GM18498 (cell line): ENCODE measurements around the gene CCDC160.
"Not testable (repeated sequence)": the region's sequence is repeated elsewhere in the genome, so short reads cannot be mapped to it uniquely, and the experiment has no call there.

Experiments used
- ATAC-seq: cut with Tn5 transposase; IDR thresholded peaks from one replicate; pipeline ENCODE4 v1.9.1; 2021; ENCODE audit warnings: mild to moderate bottlenecking, moderate library complexity; ENCODE audit not compliant: unreplicated experiment

The CCDC160 gene

DNA sequence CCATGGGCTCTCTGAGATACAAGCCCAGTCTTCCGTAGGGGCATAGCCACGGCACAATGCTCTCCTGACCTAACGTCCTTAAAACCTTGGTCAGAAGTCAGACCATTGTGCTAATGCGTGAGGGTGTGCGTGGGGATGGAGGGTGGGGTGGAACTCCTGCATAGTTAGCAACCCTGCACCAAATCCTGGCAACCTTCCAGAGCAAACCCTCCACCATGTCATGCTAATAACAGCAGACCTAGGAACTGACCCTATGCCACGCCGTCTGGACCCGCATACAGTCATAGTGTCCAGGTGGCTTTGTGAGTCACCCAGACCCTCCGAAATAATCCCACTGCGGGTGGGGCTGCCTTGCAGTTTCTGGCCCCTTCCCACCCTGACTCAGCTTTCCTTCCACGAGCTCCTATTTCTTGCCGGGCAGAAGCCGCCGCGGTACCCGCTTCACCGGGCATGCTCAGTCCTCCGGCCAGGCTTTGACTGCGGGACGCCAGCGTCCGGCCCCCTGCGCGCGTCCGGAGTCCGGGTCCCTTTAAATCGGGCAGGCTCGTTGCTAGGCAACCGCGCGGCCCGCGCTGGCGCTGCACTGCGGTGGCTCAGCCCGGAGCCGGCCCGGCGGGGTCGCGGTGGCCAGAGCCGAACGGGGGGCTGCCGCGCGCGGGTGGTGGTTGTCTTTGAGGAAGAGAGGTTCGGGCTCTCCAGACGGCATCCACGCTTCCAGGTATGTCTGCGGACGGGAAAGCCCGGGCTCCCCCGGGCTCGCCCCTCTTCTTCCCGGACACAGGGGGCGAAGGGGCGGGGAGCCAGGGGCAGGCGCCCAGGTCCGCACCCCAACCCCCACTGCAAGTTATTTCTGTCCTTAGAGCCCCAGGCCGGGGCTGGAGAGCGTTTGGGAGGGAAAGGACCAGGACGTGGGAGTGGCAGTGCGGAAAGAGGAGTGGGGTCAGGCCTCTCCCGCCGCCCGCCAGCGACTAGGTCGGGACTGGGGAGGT lies at the start of gene CCDC160:
Gene CCDC160, plus strand, starts transcription at position 557 of the 989 bp plus-strand sequence. CDS start 7,619 bp downstream, outside the sequence.
- ATAC-seq = peak; percentile 71

DNA sequence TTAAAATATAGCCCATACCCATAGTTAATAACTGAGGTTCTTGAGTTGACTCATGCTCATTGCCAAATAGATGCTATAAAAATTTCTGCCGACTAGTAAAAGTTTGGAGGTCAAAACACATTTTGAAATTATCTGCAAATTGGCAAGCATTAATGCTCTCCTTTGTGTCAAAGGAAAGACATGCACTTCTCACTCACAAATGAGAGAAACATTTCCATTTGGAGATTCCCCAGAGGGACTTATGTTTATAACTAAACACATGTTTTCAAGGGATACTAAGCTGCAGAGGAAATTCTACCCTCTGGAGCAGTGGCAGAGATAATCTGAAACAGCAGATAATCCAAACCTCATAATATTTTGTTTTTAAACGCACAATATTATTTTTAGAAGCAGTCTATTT lies 45.7 kb upstream of the CCDC160 start:
- no peak for ATAC-seq

DNA sequence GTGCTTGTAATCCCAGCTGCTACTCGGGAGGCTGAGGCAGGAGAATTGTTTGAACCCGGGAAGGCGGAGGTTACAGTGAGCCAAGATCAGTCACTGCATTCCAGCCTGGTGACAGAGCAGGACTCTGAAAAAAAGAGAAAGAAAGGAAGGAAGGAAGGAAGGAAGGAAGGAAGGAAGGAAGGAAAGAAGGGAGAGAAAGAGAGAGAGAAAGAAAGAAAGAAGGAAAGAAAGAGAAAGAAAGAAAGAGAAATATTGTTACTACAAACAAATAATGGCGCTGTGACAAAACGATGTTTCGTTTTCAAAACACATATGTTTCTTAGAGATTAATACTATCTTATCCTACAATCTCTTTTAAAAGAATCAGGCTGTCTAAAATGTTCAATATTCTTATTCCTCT lies 42.1 kb upstream of the CCDC160 start:
- ATAC-seq = no peak

DNA sequence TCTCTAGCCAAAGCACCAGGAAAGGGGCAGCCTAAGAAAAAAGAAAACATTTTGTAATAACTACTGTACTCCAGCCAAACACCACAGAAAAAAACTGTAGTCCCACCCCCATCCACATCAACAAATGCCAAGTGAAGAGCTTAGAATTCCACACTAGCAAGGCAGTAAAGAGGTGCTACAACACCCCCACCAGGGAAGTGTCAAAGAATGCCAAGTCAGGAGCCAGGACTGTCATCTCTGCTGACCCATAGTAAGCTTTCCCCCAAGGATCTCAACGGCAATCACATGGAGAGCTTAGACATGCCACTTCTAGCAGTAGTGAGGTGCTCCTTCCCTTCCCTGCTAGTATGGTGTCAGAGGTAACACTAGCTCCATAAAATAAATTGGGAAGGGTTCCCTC lies 34.4 kb upstream of the CCDC160 start:
- ATAC-seq = no peak

DNA sequence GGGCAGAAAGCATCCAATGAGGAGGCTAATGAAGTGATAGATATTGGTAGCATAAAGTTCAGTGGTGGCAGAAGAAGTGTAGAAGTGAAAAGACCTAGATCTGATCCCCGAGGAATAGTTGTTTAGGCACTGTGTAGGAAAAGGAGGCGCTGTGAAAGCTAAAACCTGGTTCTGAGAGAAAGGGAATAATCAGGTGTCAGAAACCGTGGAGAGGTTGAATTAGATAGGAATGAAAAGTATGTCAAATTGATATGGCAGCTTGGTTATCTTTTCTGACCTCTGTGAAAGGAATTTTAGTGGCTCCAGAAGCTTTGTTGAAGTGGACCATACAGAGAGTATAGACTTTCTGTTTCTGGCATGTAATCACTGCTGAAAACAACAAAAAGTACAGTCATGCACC lies 30.8 kb upstream of the CCDC160 start:
- no peak for ATAC-seq

DNA sequence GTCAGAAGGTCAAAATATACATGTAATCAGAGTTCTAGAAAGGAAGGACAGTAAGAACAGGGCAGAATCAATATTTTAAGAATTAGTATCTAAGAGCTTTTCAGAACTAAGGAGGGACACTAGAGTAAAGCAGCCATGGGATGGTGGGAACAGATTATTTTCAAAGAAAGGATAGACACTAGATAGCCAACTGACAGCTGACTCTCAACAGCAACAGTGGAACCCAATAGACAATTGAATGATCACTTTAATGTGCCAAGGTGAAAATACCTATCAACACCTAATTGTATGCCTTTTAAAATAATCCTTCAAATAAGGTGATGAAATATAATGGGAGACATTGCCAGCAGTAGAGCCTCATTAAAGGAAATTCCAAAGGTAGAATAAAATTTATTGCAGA lies 26.5 kb upstream of the CCDC160 start:
- no peak for ATAC-seq

DNA sequence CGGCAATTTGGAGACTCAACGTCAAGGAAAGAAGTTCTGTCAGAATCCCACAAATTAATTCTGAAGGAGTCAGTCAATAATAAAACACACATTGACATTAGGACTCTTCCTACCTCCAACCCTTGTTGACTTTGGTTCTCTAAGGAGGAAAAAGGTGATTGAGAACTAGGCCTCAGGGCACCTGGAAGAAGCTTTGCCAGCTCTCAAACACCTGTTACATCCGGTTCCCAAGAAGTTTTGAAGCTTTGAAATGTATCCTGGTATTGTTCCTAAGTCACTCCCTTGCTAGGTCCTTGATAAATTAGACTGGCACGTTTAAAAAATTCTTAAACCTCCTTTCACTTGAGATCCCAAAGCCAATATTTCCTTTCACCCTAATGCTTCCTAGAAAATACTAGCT lies 1.7 kb upstream of the CCDC160 start:
- no peak for ATAC-seq

DNA sequence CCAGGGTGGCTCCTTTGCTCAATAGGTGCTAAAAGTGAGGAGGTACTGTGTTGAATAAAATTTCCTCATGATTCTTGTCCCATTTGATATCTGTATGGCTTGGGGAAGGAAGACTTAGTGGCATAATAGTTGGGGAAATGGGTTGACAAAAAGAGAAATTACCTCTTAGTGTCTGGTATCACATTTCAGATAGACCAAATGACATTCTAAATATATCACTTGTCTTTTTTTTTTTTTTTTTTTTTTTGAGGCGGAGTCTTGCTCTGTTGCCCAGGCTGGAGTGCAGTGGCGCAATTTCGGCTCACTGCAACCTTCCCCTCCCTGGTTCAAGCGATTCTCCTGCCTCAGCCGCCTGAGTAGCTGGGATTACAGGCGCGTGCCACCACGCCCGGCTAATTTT lies 1.2 kb downstream of the CCDC160 start:
- not testable (repeated sequence) for ATAC-seq

DNA sequence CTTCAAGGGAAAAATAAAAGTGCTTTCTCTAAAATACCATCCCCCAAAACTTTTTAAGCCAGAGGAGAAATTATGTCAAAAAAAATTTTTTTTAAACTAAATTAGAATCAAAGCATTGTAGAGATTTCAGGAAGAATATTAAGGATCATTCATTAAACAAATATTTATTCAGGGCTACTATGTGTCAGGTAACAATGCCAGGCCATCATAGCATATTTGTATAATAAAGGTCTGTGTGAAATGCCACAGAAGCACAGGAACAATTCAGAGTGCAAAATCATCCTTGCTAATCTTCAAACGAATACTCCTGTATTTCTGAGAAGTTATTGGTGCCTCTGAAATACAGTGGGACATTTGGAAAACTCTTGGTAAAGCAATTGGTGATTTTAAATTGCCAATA lies 2.0 kb downstream of the CCDC160 start:
- ATAC-seq = no peak

DNA sequence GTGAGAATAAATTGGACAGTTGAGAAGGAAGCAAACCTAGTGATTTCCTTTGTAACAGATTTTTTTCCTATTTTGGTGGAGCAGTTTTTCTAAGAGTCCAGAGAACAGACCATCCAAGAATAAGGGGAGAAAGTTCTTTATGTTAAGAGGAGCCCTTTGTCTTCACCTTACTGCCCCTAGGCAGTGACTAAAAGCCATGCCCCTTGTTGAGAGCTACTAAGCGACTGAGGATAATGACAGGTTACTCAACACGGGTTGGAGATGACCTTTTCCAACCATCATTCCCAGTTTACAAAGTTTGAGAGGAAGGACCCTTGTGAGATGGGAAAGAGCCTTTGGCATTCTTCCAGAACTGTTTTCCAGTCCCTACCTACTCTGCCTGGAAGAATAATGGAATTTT lies 3.2 kb downstream of the CCDC160 start:
- no peak for ATAC-seq

DNA sequence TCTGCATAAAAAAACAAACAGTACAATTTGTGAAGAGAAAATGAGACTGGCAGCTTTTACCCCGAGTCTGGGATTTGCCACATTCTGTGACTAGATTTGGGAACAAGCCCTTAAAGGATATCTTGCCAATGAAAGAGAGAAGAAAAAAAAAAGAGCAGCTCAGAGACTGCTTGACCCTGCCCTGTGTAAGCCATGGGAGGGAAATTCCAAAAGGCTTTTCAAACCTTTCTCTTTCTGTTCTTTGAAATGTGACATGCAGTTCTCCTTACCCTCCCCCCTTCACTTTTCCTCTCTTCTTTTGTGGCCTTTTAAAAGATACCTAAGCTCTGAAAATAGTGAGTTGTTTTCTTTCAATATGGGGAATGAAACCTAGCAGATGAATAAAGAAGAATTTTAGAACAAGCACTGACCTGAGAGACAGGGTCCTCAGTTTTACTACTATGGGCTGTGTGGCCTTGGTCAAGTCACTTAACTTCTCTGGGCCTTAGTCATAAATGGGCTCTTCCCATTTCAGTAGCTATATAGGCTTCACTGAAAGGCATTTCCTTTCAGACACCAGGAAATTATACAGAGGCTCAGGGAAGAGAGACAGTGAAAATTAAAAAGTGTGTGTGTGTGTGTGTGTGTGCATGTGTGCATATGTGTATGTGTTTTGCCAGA lies 5.1 kb downstream of the CCDC160 start:
- no peak for ATAC-seq

DNA sequence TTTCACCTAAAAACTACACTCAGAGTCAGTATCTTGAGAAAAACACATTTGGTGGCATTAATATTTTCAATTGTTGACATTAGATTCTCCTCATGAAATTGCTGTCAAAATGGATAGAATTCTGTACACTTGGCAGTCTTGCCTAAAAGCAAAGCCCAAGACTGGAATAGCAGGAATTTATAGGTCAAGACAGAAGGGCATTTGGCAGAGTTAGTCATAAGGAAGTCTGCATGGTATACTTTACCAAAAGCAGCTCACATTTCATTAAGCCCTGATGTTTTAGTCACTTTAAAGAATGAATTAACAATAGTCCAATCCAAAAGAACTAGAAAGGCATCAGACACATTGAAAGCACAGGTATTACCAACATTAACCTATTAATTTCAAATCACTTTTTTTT lies 7.1 kb downstream of the CCDC160 start:
- ATAC-seq = no peak

DNA sequence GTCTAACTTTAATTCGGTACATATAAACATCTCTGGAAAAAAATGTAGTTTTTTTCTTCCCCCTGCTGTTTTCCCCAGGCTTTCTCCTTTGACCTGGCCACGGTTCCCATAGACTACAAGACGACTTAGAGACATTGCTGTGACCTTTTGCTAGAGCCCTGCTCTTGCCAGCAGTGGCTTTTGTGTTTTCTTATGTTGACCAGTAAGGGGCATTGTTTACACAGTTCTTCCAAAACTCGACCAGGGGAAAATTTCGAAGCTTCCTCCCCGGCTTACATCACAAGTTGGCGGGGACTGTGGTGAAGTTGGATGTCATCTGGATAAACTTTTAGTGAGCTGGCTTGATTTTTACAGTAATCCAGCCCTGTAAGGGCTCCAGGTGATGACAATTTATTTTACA lies 9.3 kb downstream of the CCDC160 start:
- no peak for ATAC-seq

DNA sequence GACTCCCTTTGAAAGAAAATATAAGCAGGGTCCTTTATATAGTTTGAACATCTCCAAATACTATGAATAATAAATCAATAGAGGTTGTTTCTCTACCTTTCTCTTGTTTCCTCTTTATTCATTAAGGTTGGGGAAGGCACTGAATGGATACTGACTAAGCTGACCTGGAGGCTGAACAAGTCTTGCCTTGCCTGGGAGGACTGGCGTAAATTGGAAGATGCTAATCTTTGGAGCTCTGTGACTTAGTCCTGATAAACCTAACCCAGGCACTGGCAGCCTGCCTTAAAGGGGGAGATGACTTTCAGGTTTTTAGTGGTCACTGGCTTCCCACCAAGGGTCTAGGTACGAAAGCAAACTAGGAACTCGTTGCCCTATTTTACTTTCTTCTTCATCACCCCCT lies 10.5 kb downstream of the CCDC160 start:
- no peak for ATAC-seq

DNA sequence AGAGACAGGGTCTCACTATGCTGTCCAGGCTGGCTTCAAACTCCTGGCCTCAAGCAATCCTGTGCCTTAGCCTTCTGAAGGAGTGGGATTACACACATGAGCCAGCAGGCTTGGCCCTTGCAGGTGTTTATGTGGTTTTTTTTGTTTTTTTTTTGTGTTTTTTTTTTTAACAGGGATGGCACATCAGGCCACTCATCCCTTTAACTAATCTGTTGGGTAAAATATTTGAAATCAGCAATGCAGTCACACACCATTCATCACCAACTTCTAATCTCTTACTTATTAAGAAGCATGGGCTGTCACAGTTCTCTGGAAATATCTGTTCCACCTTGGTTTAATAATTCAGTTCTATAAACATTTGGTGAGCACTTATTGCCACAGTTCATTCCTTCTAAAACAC lies 12.3 kb downstream of the CCDC160 start:
- ATAC-seq = no peak

DNA sequence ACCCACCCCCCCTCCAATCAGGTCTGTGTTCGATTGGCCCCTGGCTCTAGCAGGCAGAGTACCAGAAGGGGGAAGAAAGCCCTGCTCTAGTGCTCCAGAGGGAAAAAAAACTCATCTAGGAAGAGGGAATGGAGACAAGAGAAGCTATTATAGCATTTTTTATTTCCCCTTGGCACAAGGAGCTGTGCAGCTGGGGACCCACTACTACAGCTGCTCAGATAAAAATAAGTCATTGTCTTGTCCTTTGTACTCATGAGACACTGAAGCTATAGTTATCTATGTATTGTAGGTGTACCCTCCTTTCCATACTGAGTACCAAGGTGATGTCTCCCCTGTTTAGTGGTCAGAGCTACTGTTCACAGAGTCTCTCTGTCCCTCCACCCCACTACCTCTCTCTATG lies 14.3 kb downstream of the CCDC160 start:
- ATAC-seq = no peak

DNA sequence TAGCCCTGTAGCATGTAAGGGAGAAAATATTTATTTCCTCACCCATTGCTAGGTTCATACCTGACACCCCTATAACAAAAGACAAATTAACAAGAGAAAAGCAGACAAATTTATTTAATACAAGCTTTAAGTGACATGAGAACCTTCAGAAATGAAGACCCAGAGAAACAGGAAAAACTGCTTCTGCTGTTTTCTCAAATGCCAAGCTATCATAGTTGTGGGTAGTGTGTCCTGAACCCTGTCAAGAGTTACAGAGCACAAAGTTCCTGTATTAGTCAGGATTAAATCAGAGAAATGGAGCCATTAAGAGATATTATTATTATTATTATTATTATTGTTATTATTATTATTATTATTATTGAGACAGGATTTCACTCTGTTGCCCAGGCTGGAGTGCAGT lies 17.5 kb downstream of the CCDC160 start:
- no peak for ATAC-seq

DNA sequence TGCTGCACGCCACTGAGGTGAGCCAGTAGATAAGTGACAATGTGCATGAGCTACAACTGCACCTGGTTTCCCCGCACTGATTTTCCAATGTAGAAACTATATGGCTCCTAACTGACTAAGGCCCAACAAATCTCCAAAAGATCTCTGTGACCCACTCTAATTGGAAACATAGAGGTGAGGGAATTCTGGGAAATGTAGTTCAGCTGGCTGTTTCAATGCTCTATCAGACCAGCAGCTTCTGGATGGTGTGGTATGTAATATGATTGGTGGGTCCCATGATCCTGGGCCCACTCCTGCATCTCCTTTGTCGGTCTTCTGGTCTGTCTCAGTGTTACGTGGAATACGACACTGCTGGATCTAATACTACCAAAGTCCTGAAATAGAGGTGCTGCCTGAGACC lies 18.6 kb downstream of the CCDC160 start:
- ATAC-seq = no peak

DNA sequence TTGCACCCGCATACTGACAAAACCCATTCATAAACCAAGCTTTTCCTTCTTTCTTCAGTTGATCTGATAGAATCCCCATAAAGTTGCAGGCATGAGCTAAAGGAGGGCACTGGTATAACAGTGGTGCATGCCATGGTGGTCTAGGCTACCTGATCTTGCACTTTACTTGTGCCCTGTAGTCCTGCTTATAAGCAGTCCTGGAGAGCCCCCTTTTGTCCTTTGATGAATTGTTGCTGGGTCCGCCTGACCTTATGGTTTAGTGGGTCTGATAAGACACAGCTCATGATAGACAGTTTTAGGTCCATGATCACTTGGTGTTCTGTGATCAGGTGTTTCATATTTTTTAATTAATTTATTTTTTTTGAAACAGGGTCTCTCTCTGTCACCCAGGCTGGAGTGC lies 19.7 kb downstream of the CCDC160 start:
- ATAC-seq = no peak

DNA sequence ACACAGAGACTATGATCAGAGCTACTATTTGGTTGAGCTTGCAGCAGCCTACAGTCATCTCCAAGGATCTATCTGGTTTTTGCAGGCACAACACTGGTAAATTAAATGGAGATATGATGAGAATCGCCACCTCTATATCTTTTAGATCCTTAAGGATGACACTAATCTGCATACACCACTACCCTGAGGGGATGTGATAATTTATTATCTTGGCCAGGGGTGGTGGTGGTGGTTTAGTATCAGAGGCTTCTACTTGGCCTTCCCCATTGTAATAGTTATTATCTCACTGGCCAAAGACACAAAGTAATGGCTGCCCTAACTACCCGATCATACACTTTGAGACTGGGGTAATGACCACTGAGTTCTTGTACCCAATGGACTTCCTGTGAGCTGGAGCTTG lies 21.2 kb downstream of the CCDC160 start:
- ATAC-seq = no peak

DNA sequence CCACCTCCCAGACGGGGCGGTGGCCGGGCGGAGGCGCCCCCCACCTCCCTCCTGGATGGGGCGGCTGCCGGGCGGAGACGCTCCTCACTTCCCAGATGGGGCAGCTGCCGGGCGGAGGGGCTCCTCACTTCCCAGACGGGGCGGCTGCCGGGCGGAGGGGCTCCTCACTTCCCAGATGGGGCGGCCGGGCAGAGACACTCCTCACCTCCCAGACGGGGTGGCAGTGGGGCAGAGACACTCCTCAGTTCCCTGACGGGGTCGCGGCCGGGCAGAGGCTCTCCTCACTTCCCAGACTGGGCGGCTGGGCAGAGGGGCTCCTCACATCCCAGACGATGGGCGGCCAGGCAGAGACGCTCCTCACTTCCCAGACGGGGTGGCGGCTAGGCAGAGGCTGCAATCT lies 49.0 kb downstream of the CCDC160 start:
- not testable (repeated sequence) for ATAC-seq

DNA sequence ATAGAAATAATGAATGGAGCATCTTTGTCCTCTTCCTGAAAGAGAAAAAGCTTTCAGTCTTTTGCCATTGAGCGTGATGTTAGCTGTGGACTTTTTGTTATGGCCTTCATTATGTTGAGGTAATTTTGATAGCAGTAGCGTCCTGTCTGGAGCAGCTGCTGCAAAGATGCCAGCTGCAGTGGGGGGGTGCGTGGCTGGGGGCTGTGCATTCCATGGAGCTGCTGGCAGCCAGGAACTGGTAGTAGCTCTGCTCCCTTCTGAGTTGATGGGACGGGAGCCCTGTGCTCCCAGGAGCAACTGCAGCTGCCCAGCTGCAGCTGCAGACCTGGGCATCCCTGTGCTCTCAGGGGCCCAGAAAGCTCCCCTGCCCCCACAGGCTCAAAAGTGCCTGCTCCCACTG lies 50.4 kb downstream of the CCDC160 start:
- no peak for ATAC-seq
